ENCODE measurements around the gene IFI30. TPM values are rescaled to one million over a fixed set of nuclear protein-coding genes. Genes with fewer than 3 reads are reported as not detected.

The IFI30 gene
- total and polyA plus RNA-seq, 4 donors = 60.2 to 130 (median 109) TPM

GRCh38 chr19:18126097-18126496 lies 47.5 kb upstream of the IFI30 start:
- no peak overlapping the region for H3K4me3 ChIP-seq (ENCODE audit: low read depth in 1 of 3, low read length in 3 of 3)
- no peaks in the 10 kb centered on the region for H3K27me3 ChIP-seq (ENCODE audit: control insufficient read depth in 4 of 4, insufficient read depth in 4 of 4, low read length in 3 of 4)
- H3K4me1 ChIP-seq (ENCODE audit: control insufficient read depth in 4 of 4, insufficient read depth in 4 of 4, low read length in 3 of 4) = no peaks in the 10 kb centered on the region
- WGBS = 87% methylated on average over 2 of the region's 2 CpGs
- peaks cover 13 to 61% (median 31%) of the 10 kb centered on the region in 4 donors for H3K36me3 ChIP-seq (ENCODE audit: control insufficient read depth in 4 of 4, insufficient read depth in 3 of 4, low read depth in 1 of 4, low read length in 3 of 4)
- H3K9ac ChIP-seq (ENCODE audit: low read depth in 1 of 2, low read length in 2 of 2) = no peak overlapping the region
- TF ChIP-seq HNF4A (conservative IDR thresholded peaks at IDR 0.05) (no peak), RAD21 (IDR thresholded peaks at IDR 0.05) (no peak), MAX (IDR thresholded peaks at IDR 0.05) (no peak), CTCF (IDR thresholded peaks at IDR 0.05; ENCODE audit: low read depth, low read length, missing input control) (no peak), HNF4G (IDR thresholded peaks at IDR 0.05) (no peak), RXRA (IDR thresholded peaks at IDR 0.05) (no peak), JUND (IDR thresholded peaks at IDR 0.05) (no peak), EGR1 (IDR thresholded peaks at IDR 0.05; ENCODE audit: low read depth in 2 of 2) (no peak), FOXA2 (IDR thresholded peaks at IDR 0.05) (no peak), FOXA1 (IDR thresholded peaks at IDR 0.05) (no peak), GABPA (IDR thresholded peaks at IDR 0.05 in 1 of 2, conservative IDR thresholded peaks at IDR 0.05 in 1 of 2) (no peak), SP1 (IDR thresholded peaks at IDR 0.05) (no peak)
- TF ChIP-seq, protein P1, sequence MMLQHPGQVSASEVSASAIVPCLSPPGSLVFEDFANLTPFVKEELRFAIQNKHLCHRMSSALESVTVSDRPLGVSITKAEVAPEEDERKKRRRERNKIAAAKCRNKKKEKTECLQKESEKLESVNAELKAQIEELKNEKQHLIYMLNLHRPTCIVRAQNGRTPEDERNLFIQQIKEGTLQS (IDR thresholded peaks at IDR 0.05) = no peak
- TF ChIP-seq, protein P2, sequence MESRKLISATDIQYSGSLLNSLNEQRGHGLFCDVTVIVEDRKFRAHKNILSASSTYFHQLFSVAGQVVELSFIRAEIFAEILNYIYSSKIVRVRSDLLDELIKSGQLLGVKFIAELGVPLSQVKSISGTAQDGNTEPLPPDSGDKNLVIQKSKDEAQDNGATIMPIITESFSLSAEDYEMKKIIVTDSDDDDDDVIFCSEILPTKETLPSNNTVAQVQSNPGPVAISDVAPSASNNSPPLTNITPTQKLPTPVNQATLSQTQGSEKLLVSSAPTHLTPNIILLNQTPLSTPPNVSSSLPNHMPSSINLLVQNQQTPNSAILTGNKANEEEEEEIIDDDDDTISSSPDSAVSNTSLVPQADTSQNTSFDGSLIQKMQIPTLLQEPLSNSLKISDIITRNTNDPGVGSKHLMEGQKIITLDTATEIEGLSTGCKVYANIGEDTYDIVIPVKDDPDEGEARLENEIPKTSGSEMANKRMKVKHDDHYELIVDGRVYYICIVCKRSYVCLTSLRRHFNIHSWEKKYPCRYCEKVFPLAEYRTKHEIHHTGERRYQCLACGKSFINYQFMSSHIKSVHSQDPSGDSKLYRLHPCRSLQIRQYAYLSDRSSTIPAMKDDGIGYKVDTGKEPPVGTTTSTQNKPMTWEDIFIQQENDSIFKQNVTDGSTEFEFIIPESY (IDR thresholded peaks at IDR 0.05) = no peak
- no peak overlapping the region for H3K27ac ChIP-seq (ENCODE audit: low read depth in 1 of 2, low read length in 2 of 2)
- no peak for DNase-seq (ENCODE audit: low spot score)
- no peaks in the 10 kb centered on the region for H3K9me3 ChIP-seq (ENCODE audit: control insufficient read depth in 4 of 4, low read length in 3 of 4)

DNA sequence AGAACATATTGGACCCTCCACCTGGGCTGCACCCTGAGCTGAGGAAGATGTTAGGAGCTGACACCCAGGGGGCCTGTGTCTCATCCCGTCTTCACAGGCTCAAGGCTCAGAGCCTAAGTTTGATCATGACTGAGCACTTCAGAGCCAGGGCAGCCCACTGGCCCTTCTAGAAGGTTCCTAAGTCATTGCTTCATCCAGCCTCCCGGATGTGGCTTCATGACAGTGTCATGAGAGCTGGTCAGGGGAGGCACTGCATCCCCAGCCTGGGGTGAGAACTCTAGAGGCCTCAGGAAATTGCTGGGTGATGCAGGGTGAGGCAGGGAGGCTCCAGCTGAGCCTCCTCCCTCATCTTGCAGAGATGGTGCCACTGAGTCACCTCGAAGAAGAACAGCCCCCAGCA lies 45.6 kb upstream of the IFI30 start:
- TF ChIP-seq NR2F2 (IDR thresholded peaks at IDR 0.05) = no peak
- TF ChIP-seq, protein P2 (IDR thresholded peaks at IDR 0.05) = no peak
- Histone ChIP-seq H3K9ac (ENCODE audit: low read depth in 1 of 2, low read length in 2 of 2) (no peak overlapping the region), H3K27ac (ENCODE audit: low read depth in 1 of 2, low read length in 2 of 2) (no peak overlapping the region), H3K4me3 (ENCODE audit: low read depth in 1 of 3, low read length in 3 of 3) (no peak overlapping the region), H3K36me3 (ENCODE audit: control insufficient read depth in 4 of 4, insufficient read depth in 3 of 4, low read depth in 1 of 4, low read length in 3 of 4) (peaks cover 13 to 65% (median 37%) of the 10 kb centered on the region in 4 donors), H3K9me3 (ENCODE audit: control insufficient read depth in 4 of 4, low read length in 3 of 4) (no peaks in the 10 kb centered on the region), H3K4me1 (ENCODE audit: control insufficient read depth in 4 of 4, insufficient read depth in 4 of 4, low read length in 3 of 4) (no peaks in the 10 kb centered on the region), H3K27me3 (ENCODE audit: control insufficient read depth in 4 of 4, insufficient read depth in 4 of 4, low read length in 3 of 4) (no peaks in the 10 kb centered on the region)
- no peak for DNase-seq (ENCODE audit: low spot score)
- WGBS = 79% methylated on average over 3 of the region's 3 CpGs
